ENCODE results near the gene PRSS53. TPM values are rescaled to one million over a fixed set of nuclear protein-coding genes. Genes with fewer than 3 reads are reported as not detected.

PRSS53 gene
- total RNA-seq, 1 donor from 2014 or later = 1.1 TPM

DNA sequence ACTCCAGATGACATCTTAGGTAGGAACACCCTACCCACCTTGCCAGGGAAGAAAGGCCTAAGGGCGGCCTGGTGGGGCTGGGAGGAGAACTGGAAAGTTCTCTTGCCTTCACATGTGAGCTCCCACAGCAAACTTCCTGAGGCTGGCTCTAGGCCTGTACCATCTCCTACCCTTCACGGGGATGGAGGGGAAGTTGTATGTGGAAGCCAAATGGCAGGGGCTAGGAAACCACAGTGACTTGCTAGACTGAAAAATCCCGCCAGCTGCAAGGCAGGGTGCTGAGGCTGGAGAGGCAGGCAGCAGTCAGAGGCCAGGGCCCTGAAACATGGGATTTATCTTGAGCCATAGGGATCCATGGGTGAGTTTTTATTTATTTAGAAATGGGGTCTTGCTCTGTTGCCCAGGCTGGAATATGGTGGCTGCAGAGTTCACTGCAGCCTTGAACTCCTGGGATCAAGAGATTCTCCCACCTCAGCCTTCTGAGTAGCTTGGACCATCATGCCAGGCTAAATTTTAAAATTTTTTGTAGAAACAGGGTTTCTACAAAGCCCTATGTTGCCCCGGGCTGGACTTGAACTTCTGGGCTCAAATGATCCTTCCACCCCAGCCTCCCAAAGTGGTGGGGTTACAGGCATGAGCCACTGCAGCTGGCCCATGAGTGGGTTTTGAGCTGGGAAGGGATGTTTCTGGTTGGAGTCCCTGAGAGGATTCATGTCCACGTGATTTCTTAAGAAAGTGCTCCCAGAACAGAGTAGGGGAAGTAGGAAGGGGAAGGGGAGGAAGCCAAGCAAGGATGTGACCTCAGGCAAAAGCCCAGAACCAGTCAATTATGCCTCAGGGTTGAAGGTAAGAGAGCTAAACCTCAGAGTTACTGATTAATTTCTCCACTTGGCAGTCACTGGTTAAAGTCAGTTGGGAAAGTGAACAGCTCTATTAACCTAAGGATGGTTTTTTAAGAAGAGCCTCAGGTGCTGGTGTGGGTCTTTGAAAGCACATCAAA, 24.7 kb upstream of the PRSS53 start:
- H3K27me3 ChIP-seq (ENCODE audit: control insufficient read depth, insufficient read depth, low read length) = no peaks in the 10 kb centered on the region
- H3K4me3 ChIP-seq (ENCODE audit: low read depth, low read length) = no peak overlapping the region
- DNase-seq (ENCODE audit: low read depth) (no peak), FAIRE-seq (no peak)
- TF ChIP-seq, protein P1, sequence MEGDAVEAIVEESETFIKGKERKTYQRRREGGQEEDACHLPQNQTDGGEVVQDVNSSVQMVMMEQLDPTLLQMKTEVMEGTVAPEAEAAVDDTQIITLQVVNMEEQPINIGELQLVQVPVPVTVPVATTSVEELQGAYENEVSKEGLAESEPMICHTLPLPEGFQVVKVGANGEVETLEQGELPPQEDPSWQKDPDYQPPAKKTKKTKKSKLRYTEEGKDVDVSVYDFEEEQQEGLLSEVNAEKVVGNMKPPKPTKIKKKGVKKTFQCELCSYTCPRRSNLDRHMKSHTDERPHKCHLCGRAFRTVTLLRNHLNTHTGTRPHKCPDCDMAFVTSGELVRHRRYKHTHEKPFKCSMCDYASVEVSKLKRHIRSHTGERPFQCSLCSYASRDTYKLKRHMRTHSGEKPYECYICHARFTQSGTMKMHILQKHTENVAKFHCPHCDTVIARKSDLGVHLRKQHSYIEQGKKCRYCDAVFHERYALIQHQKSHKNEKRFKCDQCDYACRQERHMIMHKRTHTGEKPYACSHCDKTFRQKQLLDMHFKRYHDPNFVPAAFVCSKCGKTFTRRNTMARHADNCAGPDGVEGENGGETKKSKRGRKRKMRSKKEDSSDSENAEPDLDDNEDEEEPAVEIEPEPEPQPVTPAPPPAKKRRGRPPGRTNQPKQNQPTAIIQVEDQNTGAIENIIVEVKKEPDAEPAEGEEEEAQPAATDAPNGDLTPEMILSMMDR (IDR thresholded peaks at IDR 0.05; ENCODE audit: insufficient read depth, low read length, severe bottlenecking) = no peak
- H3K36me3 ChIP-seq (ENCODE audit: control insufficient read depth, insufficient read depth, low read length) = peaks cover 16% of the 10 kb centered on the region

DNA sequence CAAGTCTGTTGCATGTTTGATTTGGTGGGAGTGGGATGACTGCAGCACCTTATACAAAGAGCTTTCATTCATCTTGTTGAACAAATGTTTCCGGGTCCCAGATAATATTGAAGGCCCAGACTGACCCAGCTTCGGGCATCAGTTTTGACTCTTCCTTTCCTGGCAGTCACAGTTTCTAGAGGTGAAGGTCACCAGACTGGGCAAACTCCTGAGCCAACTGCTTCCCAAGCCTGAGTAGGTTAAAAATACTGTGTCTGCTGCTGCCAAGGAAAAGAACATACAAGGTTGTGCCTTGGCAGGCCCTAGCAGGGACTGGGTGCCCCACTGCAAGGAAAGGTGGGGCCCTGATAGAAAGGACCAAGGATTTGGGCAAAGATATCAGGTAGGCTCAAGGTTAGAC, 24.0 kb upstream of the PRSS53 start:
- FAIRE-seq (no peak), DNase-seq (ENCODE audit: low read depth) (no peak)
- TF ChIP-seq, protein P1 (IDR thresholded peaks at IDR 0.05; ENCODE audit: insufficient read depth, low read length, severe bottlenecking) = no peak
- Histone ChIP-seq H3K36me3 (ENCODE audit: control insufficient read depth, insufficient read depth, low read length) (peaks cover 16% of the 10 kb centered on the region), H3K27me3 (ENCODE audit: control insufficient read depth, insufficient read depth, low read length) (no peaks in the 10 kb centered on the region), H3K4me3 (ENCODE audit: low read depth, low read length) (no peak overlapping the region)

DNA sequence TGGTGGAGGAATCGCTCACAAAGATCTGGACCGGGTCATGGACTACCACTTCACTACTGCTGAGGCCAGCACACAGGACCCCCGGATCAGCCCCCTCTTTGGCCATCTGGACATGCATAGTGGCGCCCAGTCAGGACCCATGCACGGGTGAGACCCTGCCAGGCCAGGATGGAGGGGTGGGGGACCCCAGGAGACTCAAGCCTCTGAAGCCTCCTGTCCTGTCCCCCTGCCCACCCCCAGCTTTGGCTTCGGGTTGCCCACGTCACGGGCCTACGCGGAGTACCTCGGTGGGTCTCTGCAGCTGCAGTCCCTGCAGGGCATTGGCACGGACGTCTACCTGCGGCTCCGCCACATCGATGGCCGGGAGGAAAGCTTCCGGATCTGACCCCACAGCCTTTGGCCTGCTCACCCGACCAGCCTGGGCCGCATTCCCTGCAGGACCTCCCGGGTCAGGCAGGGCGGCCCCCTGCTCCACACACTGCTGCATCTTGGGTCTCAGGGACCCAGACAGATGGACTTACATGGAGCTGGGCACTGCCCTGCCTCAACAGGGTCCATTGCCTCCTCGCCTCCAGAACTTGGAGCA, 23.2 kb upstream of the PRSS53 start:
- Histone ChIP-seq H3K36me3 (ENCODE audit: control insufficient read depth, insufficient read depth, low read length) (peaks cover 16% of the 10 kb centered on the region), H3K4me3 (ENCODE audit: low read depth, low read length) (no peak overlapping the region), H3K27me3 (ENCODE audit: control insufficient read depth, insufficient read depth, low read length) (no peaks in the 10 kb centered on the region)
- no peak for FAIRE-seq
- TF ChIP-seq, protein P1 (IDR thresholded peaks at IDR 0.05; ENCODE audit: insufficient read depth, low read length, severe bottlenecking) = no peak
- DNase-seq (ENCODE audit: low read depth) = no peak

DNA sequence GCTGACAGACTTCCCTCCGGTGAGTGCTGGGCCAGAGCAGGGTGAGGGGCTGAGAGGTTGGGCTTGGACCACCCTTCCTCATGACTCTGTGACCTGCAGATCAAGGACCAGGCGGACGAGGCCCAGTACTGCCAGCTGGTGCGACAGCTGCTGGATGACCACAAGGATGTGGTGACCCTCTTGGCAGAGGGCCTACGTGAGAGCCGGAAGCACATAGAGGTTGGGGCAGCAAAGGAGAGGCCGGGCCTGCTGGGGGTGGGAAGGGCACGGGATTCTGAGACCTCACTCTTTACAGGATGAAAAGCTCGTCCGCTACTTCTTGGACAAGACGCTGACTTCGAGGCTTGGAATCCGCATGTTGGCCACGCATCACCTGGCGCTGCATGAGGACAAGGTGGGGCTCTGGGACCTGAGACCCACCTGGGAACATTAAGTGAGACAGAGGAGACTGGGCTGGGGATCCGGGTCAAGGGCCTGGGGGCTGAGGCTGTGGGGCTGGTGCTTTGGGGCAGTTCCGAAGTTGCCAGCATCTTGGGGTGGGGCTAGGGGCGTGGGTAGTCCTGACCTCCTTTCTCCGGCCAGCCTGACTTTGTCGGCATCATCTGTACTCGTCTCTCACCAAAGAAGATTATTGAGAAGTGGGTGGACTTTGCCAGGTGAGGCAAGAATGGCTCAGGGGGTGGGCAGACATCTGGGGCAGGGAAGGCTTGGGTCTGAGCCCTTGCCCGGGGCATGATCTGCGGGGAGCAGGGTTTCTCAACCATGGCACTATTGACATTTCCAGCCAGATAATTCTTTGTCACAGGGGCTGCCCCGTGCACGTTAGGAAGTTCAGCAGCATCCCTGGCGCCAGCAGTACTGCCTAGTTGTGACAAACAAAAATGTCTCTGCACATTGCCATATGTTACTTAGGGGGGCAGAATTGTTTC, 21.6 kb upstream of the PRSS53 start:
- H3K36me3 ChIP-seq (ENCODE audit: control insufficient read depth, insufficient read depth, low read length) = peaks cover 16% of the 10 kb centered on the region
- H3K4me3 ChIP-seq (ENCODE audit: low read depth, low read length) = no peak overlapping the region
- TF ChIP-seq, protein P1 (IDR thresholded peaks at IDR 0.05; ENCODE audit: insufficient read depth, low read length, severe bottlenecking) = no peak
- FAIRE-seq = no peak
- no peak for DNase-seq (ENCODE audit: low read depth)
- H3K27me3 ChIP-seq (ENCODE audit: control insufficient read depth, insufficient read depth, low read length) = no peaks in the 10 kb centered on the region

DNA sequence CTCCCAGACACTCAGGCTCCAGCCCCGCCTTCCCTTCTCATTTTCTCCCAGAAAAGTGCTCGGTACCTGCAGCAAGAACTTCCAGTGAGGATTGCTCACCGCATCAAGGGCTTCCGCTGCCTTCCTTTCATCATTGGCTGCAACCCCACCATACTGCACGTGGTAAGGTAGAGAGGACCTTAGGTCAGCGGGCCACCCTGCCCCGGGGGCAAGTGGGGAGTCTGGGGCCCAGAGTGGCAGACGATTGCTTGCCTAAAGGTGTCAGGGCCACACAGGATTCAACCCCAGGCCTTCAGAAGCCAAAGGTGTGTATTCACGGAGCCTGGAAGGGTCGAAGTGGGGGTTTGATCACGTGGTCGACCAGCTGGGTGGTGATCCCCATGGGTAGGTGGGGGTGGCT, 20.9 kb upstream of the PRSS53 start:
- no peak overlapping the region for H3K4me3 ChIP-seq (ENCODE audit: low read depth, low read length)
- FAIRE-seq (no peak), DNase-seq (ENCODE audit: low read depth) (no peak)
- H3K36me3 ChIP-seq (ENCODE audit: control insufficient read depth, insufficient read depth, low read length) = peaks cover 16% of the 10 kb centered on the region
- H3K27me3 ChIP-seq (ENCODE audit: control insufficient read depth, insufficient read depth, low read length) = no peaks in the 10 kb centered on the region
- TF ChIP-seq, protein P1 (IDR thresholded peaks at IDR 0.05; ENCODE audit: insufficient read depth, low read length, severe bottlenecking) = no peak
